GM12801 (cell line): ENCODE measurements around the gene CADM2.

Source experiments
- CTCF ChIP-seq: IDR thresholded peaks from one replicate; pipeline ENCODE4 v1.5.1; 2011; ENCODE audit warnings: control low read depth; ENCODE audit not compliant: insufficient read length; ENCODE audit errors: extremely low read depth

The CADM2 gene

GRCh38 chr3:85377115-85377514 lies 418.3 kb downstream of the CADM2 start:
- no peak for TF ChIP-seq CTCF

GRCh38 chr3:85384372-85384771 lies 425.6 kb downstream of the CADM2 start:
- TF ChIP-seq CTCF, result no peak

GRCh38 chr3:85387913-85388505 lies 429.2 kb downstream of the CADM2 start:
- no peak for TF ChIP-seq CTCF

- no peak for TF ChIP-seq CTCF
These were observed 435.6 kb downstream of the CADM2 start for GRCh38 chr3:85394424-85394823.

- no peak for TF ChIP-seq CTCF
These were observed 438.6 kb downstream of the CADM2 start for GRCh38 chr3:85397434-85397833.

GRCh38 chr3:85426121-85426520 lies 467.3 kb downstream of the CADM2 start:
- TF ChIP-seq CTCF, result no peak

GRCh38 chr3:85427467-85427866 lies 468.7 kb downstream of the CADM2 start:
- TF ChIP-seq CTCF, result no peak
